ENCODE data around the gene ANKRD24. TPM values are rescaled to one million over a fixed set of nuclear protein-coding genes. Genes with fewer than 3 reads are reported as not detected.

The ANKRD24 gene
- total and polyA plus RNA-seq, 7 donors = 0.34 to 2.7 (median 0.46) TPM

- intact Hi-C loops (cut with DNase I) = no loop called here
- WGBS, 3 donors = 87 to 91% (median 90%) methylated on average over 12 of the region's 12 CpGs
- ATAC-seq = no peak
Observed at GRCh38 chr19:4175669-4175931, 6.9 kb upstream of the ANKRD24 start.

DNA sequence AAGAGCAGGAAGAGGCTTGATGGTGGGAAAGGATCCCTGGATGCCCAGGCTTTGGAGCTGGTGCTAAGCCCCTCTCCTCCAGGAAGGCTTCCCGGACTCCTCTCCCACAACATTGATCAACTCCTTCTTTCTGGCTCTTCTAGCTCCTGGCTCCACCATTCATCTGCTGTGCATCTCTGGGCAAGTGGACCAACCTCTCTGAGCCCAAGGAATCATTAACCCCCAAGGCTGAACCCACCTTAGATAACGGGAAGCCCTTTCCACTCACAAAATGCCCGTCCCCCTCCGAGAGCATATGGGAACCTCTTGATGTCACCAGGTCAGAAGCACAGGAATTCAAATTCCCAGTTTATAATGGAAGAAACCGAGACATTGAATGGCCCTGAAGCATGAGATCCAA, 5.3 kb upstream of the ANKRD24 start:
- Histone ChIP-seq H3K4me3 (no peak overlapping the region), H3K9me3 (no peaks in the 10 kb centered on the region), H3K27me3 (ENCODE audit: insufficient read depth in 3 of 3, low read length in 2 of 3) (peaks cover 0 to 5% (median 0%) of the 10 kb centered on the region in 3 donors), H3K27ac (no peak overlapping the region), H3K4me1 (peaks cover 11% of the 10 kb centered on the region), H3K36me3 (ENCODE audit: insufficient read depth in 1 of 2, low read depth in 1 of 2) (peaks cover 0 to 53% of the 10 kb centered on the region in 2 donors)
- ATAC-seq (no peak), DNase-seq (no peak)
- TF ChIP-seq, protein P1, sequence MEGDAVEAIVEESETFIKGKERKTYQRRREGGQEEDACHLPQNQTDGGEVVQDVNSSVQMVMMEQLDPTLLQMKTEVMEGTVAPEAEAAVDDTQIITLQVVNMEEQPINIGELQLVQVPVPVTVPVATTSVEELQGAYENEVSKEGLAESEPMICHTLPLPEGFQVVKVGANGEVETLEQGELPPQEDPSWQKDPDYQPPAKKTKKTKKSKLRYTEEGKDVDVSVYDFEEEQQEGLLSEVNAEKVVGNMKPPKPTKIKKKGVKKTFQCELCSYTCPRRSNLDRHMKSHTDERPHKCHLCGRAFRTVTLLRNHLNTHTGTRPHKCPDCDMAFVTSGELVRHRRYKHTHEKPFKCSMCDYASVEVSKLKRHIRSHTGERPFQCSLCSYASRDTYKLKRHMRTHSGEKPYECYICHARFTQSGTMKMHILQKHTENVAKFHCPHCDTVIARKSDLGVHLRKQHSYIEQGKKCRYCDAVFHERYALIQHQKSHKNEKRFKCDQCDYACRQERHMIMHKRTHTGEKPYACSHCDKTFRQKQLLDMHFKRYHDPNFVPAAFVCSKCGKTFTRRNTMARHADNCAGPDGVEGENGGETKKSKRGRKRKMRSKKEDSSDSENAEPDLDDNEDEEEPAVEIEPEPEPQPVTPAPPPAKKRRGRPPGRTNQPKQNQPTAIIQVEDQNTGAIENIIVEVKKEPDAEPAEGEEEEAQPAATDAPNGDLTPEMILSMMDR (IDR thresholded peaks at IDR 0.05) = no peak
- intact Hi-C loops (cut with DNase I) = no loop called here
- WGBS, 3 donors = 93 to 97% (median 95%) methylated on average over 5 of the region's 5 CpGs

More at GRCh38 chr19:4175669-4175931, 6.9 kb upstream of the ANKRD24 start:
- H3K4me1 ChIP-seq = no peaks in the 10 kb centered on the region
- TF ChIP-seq, protein P1 (IDR thresholded peaks at IDR 0.05) = no peak
- no peak overlapping the region for H3K4me3 ChIP-seq
- no peaks in the 10 kb centered on the region for H3K9me3 ChIP-seq
- H3K27ac ChIP-seq = no peak overlapping the region
- H3K27me3 ChIP-seq (ENCODE audit: insufficient read depth in 3 of 3, low read length in 2 of 3) = peaks cover 0 to 8% (median 0%) of the 10 kb centered on the region in 3 donors
- no peak for DNase-seq
- peaks cover 0 to 52% of the 10 kb centered on the region in 2 donors for H3K36me3 ChIP-seq (ENCODE audit: insufficient read depth in 1 of 2, low read depth in 1 of 2)

GRCh38 chr19:4178990-4179389, 3.5 kb upstream of the ANKRD24 start:
- Histone ChIP-seq H3K36me3 (ENCODE audit: insufficient read depth in 1 of 2, low read depth in 1 of 2) (peaks cover 0 to 53% of the 10 kb centered on the region in 2 donors), H3K4me3 (no peak overlapping the region), H3K9me3 (no peaks in the 10 kb centered on the region), H3K27ac (no peak overlapping the region), H3K4me1 (peaks cover 22% of the 10 kb centered on the region), H3K27me3 (ENCODE audit: insufficient read depth in 3 of 3, low read length in 2 of 3) (no peaks in the 10 kb centered on the region)
- DNase-seq (no peak), ATAC-seq (no peak)
- 89 to 91% (median 89%) methylated on average over 18 of the region's 18 CpGs for WGBS, 3 donors
- TF ChIP-seq, protein P1 (IDR thresholded peaks at IDR 0.05) = no peak
- intact Hi-C loops (cut with DNase I) = no loop called here

GRCh38 chr19:4181053-4181508, 1.4 kb upstream of the ANKRD24 start:
- TF ChIP-seq, protein P1 (IDR thresholded peaks at IDR 0.05) = no peak
- ATAC-seq (no peak), DNase-seq (no peak)
- peaks cover 0 to 38% of the 10 kb centered on the region in 2 donors for H3K36me3 ChIP-seq (ENCODE audit: insufficient read depth in 1 of 2, low read depth in 1 of 2)
- H3K4me1 ChIP-seq = peaks cover 27% of the 10 kb centered on the region
- H3K27me3 ChIP-seq (ENCODE audit: insufficient read depth in 3 of 3, low read length in 2 of 3) = no peaks in the 10 kb centered on the region
- H3K4me3 ChIP-seq = peak overlapping the region; percentile 90
- WGBS, 3 donors = 72 to 81% (median 77%) methylated on average over 2 of the region's 2 CpGs
- intact Hi-C loops (cut with DNase I) = loop anchor here in 1 of 2 donors (5.0 kb wide), 1 partner anchor 59 kb away; the partner anchor contains the start of gene MAP2K2
- no peak overlapping the region for H3K27ac ChIP-seq
- no peaks in the 10 kb centered on the region for H3K9me3 ChIP-seq

Measured in psoas muscle (tissue), 8 donors.